HG03103 (cell line): ENCODE data around the gene ARHGEF11.

ENCODE experiments used
- ATAC-seq: cut with Tn5 transposase; IDR thresholded peaks from one replicate; pipeline ENCODE4 v1.9.1; 2021; ENCODE audit warnings: low read depth; ENCODE audit not compliant: unreplicated experiment

ARHGEF11 gene

DNA sequence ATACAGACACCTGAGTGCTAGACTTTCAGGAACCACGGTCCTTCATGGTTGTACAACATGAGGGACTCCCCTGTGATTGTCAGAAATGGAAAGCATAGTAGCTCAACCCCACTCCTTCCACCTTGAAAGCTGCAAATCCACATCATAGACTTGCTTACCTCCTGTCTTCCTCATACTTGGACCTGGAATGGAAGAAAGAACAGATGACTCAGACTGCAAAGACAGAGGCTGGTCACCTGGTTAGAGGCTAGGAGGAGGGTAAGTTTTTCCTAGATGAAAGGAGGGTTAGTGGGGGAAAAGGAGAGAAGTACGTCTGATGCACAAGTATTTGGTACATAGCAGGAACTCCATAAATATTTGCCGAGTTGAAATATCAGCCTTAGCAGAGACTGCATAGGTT is 87.9 kb downstream of the ARHGEF11 start:
- ATAC-seq = no peak

- no peak for ATAC-seq
Observed at GRCh38 chr1:156956333-156956732, 89.2 kb downstream of the ARHGEF11 start.

DNA sequence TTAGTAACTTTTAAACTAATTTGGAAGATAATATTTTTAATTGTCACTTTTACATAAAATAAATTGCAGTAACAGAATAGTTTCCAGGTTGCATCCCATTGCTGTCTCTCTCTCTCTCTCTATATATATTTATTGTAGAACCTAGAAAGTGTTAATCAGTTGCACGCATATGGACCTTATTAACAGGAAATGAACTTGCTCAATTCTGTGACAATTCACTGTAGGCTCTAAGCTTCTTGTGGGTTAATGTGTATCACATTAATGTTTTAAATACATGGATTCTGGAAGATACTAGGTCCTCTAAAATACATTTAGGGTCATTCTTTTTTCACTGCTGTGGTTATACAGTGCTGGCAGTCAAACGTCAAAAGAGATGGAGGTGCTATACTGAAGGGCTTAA is 92.0 kb downstream of the ARHGEF11 start:
- no peak for ATAC-seq

- no peak for ATAC-seq
Observed at GRCh38 chr1:156951371-156951770, 94.2 kb downstream of the ARHGEF11 start.

DNA sequence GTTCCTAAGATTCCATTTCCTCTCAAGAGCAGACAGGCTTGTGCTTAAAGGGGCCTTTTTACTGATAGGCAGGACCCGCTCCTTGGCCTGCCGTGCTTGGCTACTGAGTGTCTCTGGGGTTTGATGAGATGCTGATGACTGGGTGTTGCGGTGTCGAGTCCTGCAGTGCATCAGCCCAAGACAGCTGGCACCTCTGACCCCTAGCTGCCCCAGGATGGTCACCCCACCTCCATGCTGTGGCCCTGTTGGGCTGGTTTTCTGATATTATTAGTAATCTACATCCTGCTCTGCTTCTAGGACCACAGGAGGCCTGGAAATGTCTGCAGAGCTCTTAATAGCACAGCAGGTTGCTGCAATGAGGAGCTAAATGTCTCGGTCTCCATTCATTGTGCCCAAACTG is 96.4 kb downstream of the ARHGEF11 start:
- ATAC-seq = no peak

- ATAC-seq = no peak
Observed at GRCh38 chr1:156948708-156949107, 96.8 kb downstream of the ARHGEF11 start.

DNA sequence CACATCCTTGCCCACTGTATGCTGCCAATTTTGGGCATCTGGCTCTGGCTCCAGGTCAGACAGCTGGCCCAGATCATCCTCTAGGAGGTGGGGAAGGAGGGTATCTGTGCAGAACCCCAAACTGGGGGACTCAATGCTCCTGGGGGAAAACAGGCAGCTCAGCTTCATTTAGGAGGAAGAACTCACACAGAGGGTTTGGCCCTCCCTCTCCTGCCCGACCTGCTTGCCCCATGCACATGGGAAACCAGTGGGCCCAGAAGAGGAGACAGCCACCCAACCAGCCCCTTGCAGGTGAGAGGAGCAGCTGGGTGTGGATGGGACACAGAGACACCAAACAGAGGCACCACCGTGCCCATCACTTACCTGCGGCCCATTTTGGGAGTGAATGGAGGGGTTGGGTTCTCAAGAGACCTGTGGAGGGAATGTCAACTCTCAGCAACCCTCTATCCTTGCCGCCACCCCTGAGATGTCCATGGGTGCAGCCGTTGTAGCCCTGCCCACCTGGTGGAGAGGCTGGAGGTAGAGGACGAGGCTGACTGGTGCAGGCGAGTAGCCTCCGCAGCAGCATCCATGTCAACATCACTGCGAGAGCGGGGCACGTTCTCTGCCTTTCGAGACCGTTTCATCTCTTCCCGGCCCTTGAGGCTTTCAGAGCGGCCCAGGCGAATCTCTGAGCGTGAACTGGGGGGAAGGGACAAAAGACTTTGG is 97.6 kb downstream of the ARHGEF11 start:
- no peak for ATAC-seq

DNA sequence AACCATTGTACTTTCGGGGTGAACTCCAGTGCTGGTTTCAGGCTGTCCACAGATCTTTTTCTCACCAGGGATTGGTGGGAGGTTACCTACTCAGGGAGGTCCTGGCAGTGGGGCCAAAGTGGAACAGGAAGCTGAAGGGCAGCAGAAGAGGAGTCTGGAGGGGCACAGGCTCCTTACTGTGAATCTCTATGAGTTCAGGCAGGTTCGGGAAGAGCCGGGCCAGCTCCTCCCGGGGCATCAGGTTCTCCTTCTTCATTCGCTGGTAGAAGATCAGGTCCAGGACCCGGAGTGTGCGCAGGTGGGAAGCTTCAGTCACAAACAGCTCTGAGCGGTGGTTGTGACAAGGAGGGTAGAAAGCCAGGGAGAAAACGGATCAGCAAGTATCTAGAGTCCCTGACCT is 98.4 kb downstream of the ARHGEF11 start:
- no peak for ATAC-seq

GRCh38 chr1:156945881-156946661 is 99.5 kb downstream of the ARHGEF11 start:
- ATAC-seq = no peak

DNA sequence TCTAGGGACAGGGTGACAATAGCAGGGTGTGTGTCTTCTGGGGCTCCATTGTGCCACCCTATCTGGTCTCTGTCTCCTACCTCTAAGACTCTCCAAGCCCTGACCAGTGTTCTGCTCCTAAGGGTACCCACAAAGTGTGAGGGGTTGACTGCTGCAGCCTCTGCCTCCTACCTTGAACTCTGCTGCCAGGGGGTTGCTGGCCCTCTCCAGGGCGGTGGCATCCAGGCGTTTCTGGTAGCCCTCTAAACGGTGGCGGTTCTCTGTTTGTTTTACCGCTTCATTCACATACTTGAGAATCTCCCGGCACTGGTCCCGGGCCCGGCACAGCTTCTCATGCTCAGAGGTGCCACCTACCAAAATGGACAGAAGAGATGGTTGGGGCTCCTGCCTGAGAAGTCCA is 100.7 kb downstream of the ARHGEF11 start:
- ATAC-seq = no peak

GRCh38 chr1:156944268-156944667 is 101.3 kb downstream of the ARHGEF11 start:
- ATAC-seq = no peak

GRCh38 chr1:156943756-156944155 is 101.8 kb downstream of the ARHGEF11 start:
- ATAC-seq = no peak

- ATAC-seq = no peak
Observed at GRCh38 chr1:156942576-156942975, 103.0 kb downstream of the ARHGEF11 start.

- ATAC-seq = no peak
Observed at GRCh38 chr1:156942176-156942575, 103.4 kb downstream of the ARHGEF11 start.

GRCh38 chr1:156941675-156942074 is 103.9 kb downstream of the ARHGEF11 start:
- ATAC-seq = no peak

- no peak for ATAC-seq
Observed at GRCh38 chr1:156939786-156940334, 105.7 kb downstream of the ARHGEF11 start.

GRCh38 chr1:156938813-156939212 is 106.7 kb downstream of the ARHGEF11 start:
- no peak for ATAC-seq

DNA sequence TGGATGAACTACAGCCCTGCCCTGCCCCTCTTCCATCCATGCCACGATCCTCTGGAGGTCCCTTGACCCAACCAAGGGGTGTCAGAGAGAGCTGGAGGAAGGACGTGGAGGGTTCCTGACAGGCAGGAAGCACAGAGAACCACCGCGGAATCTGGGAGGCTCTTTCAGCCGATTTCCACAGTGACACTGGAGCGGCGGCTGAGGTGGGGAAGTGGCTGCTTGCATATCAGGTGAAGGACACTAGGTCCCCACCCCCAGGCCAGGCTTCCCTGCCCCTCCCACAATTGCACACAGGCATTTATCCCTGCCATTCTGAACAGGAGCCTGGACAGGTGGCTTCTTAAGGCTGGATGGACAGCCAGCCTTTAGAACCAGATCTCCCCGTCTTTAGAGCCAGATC is 107.7 kb downstream of the ARHGEF11 start:
- ATAC-seq = no peak

- ATAC-seq = no peak
Observed at GRCh38 chr1:156936721-156937220, 108.8 kb downstream of the ARHGEF11 start.

DNA sequence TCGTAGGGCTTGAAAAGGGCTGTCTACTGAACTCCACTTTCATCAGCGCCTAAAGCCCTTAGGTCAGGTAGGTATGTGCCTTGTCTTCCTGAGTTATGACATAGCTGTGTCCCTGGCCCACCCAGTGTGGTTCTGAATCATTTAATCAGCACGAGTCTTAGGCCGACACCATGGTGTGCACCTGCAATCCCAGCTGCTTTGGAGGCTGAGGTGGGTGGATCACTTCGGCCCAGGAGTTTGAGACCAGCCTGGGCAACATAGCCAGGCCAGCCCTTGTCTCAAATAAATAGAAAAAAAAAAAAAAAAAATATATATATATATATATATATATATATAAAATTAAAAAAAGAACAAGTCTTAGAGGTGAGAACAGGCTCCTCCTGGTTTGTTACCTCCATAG is 109.4 kb downstream of the ARHGEF11 start:
- ATAC-seq = no peak

- ATAC-seq = no peak
Observed at GRCh38 chr1:156935505-156936128, 109.9 kb downstream of the ARHGEF11 start.
